Stimulated activated CD4-positive, alpha-beta T cell treated with anti-CD3 and anti-CD28 coated beads, Interleukin-2, amount 100 ng/mL, for 4 hours (primary cell): ENCODE measurements around the gene MRPS17.
"Not testable (repeated sequence)": the region's sequence is repeated elsewhere in the genome, so short reads cannot be mapped to it uniquely, and the experiment has no call there.

ENCODE experiments used
- DNase-seq: peaks from one replicate; pipeline ENCODE4 v3.0.0-alpha.2; 2020; ENCODE audit warnings: low read depth

MRPS17 gene

DNA sequence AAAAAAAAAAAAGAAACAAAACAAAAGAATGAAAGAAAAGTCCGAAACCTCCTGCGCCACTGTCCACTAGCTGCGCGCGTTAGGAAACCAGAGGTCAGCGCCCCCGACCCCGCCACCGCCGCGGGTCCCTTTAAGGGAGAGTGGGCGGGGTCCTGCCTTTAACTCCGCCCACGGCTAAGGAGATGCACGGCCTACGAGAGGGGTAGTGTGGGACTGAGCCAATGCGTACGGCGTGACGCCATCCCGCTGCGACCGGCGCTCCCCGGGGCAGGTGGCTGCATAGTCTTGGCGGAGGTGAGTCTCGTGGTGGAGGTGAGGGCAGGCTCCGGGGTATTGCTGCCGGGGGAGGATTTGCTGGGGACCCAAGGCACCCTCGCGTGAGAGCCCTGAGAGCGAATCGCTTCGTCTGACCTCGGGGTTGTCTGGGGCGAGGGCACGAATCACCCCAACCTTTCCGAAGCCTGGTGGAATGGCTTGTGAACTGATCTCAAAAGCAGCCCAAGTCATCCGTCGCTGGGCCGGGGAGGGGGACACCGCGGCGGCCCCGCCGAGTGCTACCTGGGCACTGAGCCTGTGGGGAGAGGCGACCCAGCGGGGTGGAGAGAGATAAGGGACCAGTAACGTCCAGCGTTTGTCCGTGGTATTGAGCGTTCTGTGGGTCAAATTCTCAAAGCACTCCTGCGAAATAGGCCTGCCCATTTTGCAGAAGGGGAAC lies at the start of gene MRPS17:
MRPS17 (plus strand) TSS at position 241 of the 715 bp plus-strand sequence. CDS start 1,319 bp downstream, outside the sequence.
- DNase-seq: peak; percentile 92

DNA sequence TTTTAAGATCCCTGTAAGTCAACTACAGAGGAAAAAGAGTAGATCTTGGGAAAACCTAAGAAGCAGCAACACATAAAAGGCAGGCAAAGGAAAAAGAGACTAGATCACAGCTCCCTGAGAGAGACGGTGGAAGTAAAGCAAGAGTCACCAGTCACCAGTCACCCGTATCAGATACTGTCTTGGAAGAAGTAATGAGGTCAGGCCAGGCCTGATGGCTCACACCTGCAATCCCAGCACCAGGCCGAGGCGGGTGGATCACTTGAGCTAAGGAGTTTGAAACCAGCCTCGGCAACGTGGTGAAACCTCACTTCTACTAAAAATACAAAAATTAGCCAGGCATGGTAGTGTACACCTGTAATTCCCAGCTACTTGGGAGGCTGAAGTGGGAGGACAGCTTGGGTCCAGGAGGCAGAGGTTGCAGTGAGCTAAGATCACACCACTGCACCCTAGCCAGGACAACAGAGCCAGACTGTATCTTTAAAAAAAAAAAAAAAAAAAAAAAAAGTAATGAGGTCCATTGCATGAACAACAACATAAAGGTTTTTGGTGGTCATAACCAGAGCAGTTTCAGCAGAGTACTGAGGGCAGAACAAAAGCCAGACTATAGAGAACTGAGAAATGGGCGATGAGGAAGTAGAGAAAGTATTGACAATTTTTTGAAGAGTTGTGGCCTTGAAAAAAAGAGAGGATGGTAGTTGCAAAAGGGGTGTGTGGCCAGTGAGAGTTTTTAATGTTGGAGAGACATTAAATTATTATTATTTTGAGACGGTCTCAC lies 47.5 kb upstream of the MRPS17 start:
- no peak for DNase-seq

DNA sequence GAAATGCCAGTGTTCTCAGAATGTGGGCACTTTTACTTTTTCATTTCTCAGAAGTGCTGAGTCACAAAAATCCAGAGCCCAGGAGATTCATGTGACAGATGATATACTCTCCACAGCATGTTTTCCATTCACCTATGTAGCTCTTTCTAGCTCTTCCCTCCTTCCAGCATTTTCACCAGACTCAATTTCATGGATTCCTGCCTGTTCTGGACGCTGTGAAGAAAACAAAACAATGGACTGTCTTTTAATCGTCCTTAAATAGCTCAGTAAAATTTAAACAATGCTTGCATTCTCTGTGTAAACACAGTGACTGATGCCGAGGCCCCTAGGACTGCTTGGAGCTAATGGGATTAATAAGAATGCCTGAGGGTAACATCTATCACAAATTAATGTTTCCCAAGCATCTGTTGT lies 38.9 kb upstream of the MRPS17 start:
- no peak for DNase-seq

GRCh38 chr7:55917771-55918170 lies 33.9 kb upstream of the MRPS17 start:
- DNase-seq: no peak

DNA sequence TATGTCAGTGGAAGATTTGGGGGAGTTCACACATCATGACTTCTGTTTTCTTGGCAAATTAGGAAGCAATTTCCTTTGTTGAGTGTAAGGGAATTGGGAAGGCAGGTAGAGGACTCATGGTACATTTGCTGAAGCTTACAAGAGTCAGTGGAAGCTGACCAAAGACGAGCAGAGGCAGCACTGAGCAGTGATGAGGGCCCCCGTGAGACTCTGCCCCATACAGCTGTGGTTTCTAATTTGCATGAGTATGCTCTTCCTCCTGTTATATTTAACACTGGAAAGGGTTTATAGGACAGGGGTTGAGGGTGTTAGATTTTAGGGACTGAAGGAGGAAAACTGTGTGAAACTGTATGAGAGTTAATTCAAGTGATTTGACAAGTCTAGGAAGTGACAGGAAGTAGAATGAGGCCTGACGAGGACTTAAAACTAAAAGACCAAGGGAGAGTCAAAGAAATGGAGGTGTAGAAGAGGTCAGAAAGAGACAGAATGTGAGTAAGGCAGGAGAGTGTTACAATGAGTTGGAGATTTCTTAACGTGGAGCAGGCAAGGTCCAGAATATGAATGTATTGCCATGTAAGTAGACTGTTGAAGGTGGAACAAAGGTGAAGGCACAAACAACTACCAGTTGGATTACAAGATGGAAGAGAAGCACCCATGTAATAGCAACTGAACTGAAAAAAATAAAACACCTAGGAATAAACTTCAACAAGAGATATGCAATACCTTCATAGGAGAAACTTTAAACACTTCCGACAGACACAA lies 23.5 kb upstream of the MRPS17 start:
- DNase-seq: no peak

GRCh38 chr7:55931421-55932151 lies 20.1 kb upstream of the MRPS17 start:
- DNase-seq: no peak

DNA sequence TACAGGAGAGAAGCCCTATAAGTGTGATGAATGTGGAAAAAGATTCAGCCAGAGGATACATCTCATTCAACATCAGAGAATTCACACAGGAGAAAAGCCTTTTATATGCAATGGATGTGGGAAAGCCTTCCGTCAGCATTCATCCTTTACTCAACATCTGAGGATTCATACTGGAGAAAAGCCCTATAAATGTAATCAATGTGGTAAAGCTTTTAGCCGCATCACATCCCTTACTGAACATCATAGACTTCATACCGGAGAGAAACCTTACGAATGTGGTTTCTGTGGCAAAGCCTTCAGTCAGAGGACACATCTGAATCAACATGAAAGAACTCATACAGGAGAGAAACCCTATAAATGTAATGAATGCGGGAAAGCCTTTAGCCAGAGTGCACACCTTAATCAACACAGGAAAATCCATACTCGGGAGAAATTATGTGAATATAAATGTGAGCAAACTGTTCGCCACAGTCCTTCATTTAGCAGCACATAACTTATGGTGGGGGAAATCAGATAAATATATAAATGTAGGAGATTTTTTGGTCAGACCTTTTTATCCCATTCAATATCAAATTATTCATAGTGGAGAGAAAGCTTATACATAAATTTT lies 12.1 kb upstream of the MRPS17 start:
- DNase-seq: no peak

- DNase-seq: no peak
Measured at GRCh38 chr7:55946545-55946944, 5.1 kb upstream of the MRPS17 start.

GRCh38 chr7:55952352-55952671 lies 635 bp downstream of the MRPS17 start:
- DNase-seq: not testable (repeated sequence)

DNA sequence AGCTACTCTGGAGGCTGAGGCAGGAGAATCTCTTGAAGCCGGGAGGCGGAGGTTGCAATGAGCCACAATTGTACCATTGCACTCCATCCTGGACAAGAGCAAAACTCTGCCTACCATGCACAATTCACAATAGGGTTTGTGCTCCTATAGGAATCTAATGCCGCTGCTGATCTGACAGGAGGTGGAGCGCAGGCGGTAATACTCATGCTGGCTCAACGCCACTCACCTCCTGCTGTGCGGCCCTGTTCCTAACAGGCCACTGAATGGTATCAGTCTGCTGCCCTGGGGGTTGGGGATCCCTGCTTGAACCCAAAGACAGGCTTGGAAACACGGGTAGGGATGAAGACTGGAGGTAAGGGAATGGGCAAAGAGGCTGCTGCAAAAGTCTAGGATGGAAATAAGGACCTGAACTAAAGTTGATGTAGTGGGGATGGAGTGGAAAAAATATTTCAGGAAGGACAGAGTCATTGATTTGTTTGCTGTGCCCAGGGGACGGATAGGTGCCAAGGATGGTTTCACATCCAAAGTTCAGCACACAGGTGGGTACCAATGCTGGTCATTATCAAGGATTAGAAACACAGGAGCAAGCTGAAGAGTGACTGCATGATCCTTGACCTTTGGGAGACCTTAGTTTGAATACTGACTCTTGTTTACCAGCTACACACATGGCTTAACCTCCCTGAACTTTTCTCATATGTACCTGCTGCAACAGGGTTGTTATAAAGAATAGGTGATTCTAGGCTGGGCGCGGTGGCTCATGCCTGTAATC lies 2.2 kb downstream of the MRPS17 start:
- no peak for DNase-seq

GRCh38 chr7:55957190-55957589 lies 5.5 kb downstream of the MRPS17 start:
- no peak for DNase-seq

DNA sequence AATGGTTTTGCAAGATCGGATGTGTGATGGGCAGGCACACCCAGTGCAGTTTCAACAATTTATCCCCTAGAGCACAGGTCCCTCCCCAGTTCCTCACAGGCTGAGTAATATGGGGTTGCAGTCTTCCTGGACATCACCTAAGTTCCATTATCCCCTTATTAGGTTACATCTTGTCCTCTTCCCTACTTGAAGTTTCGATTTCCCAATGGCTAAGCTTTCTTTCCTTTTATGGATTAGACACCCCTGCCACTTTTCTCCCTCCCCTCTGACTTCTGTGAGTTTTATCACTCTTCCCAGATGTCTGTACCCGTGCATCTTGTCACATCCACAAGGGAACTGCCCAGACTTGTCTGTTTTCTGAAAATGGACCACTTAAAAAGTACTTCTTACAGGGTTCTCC lies 10.3 kb downstream of the MRPS17 start:
- no peak for DNase-seq

DNA sequence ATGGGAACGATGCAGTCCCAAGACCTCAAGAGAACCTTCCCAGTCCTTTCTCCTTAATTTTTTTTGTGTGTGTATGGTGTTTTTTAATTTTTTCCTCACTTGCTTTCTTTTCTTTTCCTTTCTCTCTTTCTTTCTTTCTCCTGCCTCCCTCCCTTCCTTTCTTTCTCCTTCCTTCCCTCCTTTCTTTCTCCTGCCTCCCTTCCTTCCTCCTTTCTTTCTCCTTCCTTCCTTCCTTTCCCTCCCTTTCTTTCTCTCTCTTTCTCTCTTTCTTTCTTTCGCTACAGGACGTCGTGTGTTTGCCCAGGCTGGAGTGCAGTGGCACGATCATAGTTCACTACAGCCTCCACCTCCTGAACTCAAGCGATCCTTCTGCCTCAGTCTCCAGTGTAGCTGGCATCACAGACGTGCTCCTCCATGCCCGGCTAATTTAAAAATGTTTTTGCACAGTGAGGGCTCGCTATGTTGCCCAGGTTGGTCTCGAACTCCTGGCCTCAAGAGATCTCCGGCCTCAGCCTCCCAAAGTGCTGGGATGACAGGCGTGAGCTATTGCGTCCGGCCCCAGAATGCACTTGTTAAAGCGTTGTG lies 12.0 kb downstream of the MRPS17 start:
- DNase-seq: no peak

- peak; percentile 33 for DNase-seq
Measured at GRCh38 chr7:55964261-55965099, 12.8 kb downstream of the MRPS17 start, which contains the start of gene NIPSNAP2. Gene NIPSNAP2, plus strand, starts transcription at chr7:55964585. Its CDS starts 25 bp downstream, at chr7:55964610.

DNA sequence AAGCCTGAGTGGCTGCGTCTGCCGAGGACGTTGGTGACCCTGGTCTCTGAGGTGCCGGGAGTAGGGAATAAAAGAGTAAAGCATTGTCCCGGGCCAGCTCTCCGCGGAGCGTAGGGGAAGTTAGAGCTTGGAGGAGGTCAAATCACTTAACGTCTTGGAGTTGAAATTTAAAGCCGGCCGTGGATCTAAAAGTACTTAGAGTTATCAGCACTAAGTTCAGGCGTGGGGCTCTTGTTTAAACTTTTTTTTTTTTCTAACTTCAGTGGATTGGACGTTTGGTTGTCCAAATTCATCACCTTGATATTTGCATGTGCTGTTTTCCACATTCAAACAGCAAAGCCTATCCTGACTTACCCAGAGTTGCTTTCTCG lies 13.4 kb downstream of the MRPS17 start:
- no peak for DNase-seq

- no peak for DNase-seq
Measured at GRCh38 chr7:55965805-55966421, 14.2 kb downstream of the MRPS17 start.

DNA sequence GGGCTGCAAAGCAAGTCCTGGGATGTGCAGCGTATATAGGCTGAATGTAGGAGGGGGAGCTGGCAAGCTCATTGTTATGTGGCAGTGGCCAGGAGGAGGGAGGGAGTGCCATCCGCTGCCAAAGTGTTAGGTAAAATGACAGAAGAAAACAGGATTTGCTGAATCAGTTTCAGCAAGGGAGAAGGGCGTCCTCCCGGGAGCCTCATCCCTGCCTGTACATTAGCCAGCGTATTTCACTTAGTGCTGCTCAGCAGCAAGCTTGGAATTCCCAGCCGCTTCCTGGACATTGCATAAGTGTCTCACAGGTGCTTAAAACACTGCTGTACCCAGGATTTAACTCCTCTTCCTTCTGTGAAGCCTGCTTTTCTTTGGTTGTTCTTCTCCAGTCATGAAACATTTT lies 15.2 kb downstream of the MRPS17 start:
- no peak for DNase-seq

DNA sequence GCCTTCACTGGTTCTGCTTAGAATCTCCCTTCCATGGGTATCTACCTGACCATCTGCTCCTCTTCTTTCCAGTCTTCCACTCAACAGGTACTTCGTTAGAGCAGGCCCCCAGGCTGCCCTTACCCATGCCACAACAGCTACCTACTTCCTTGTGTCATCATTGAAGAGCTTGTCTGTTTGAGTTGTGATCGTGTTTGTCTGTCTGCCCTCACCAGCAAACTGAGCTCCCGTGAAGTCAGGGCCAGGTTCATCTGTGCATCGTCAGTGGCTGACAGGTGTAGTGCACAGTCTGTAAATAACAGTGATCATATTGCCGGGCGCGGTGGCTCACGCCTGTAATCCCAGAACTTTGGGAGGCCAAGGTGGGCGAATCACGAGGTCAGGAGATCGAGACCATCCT lies 17.7 kb downstream of the MRPS17 start:
- DNase-seq: no peak

- no peak for DNase-seq
Measured at GRCh38 chr7:55970561-55970960, 18.9 kb downstream of the MRPS17 start.
